RWPE2 (cell line): Measurements from ENCODE around the gene CCNB2.

ENCODE experiments used
- ATAC-seq: fragments of 200-7000 bp; cut with Tn5 transposase; 3 replicates; pipeline ENCODE4 v1.9.1; 2021; ENCODE audit warnings: low read depth
- DNase-seq: peaks from one replicate; pipeline ENCODE4 v3.0.0-alpha.2; 2020; ENCODE audit warnings: low spot score
- H3K27ac ChIP-seq: fragments of 450-650 bp; 2 replicates; pipeline ENCODE4 v1.5.1; 2017; ENCODE audit warnings: mild to moderate bottlenecking; ENCODE audit not compliant: poor library complexity, severe bottlenecking
- H3K27me3 ChIP-seq: fragments of 250-450 bp; sonication (Bioruptor Pico); 2 replicates; pipeline ENCODE4 v1.5.1; 2021; ENCODE audit warnings: mild to moderate bottlenecking, moderate library complexity; ENCODE audit not compliant: insufficient read depth, poor library complexity, severe bottlenecking
- H3K36me3 ChIP-seq: fragments of 250-450 bp; sonication (Bioruptor Pico); 2 replicates; pipeline ENCODE4 v1.5.1; 2020; ENCODE audit warnings: low read depth, mild to moderate bottlenecking, moderate library complexity
- H3K4me1 ChIP-seq: fragments of 250-450 bp; sonication (Bioruptor Pico); 2 replicates; pipeline ENCODE4 v1.5.1; 2021; ENCODE audit warnings: mild to moderate bottlenecking, moderate library complexity; ENCODE audit not compliant: insufficient read depth, poor library complexity, severe bottlenecking
- H3K4me3 ChIP-seq: fragments of 250-450 bp; sonication (Bioruptor Pico); 2 replicates; pipeline ENCODE4 v1.5.1; 2021; ENCODE audit warnings: mild to moderate bottlenecking, moderate library complexity; ENCODE audit not compliant: severe bottlenecking
- H3K9me3 ChIP-seq: fragments of 250-450 bp; sonication (Bioruptor Pico); 2 replicates; pipeline ENCODE4 v1.5.1; 2021; ENCODE audit warnings: mild to moderate bottlenecking, moderate library complexity; ENCODE audit not compliant: severe bottlenecking
- TF ChIP-seq, protein P1 (sequence below): fragments of 450-650 bp; IDR thresholded peaks from one replicate; pipeline ENCODE4 v1.5.1; 2017; ENCODE audit warnings: mild to moderate bottlenecking, moderate library complexity; ENCODE audit not compliant: poor library complexity, severe bottlenecking

Gene CCNB2

DNA sequence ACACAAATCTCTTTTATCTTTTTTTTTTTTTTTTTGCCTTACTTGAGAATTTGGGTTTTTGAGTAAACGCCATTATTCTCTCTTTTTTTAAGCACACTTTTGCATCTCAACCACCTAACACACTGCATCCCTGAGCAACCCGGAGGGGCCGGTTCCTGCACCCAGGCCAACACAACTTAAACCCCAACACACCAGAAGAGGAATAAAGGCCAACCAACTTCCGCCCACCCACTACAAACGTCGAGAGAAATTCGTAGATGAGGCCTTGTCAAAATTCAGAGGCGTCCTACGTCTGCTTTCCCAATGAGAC is 389 bp upstream of the CCNB2 start:
- Histone ChIP-seq H3K9me3 (no peaks in the 10 kb centered on the region), H3K4me3 (peak overlapping the region; percentile 87), H3K27ac (peak overlapping the region; percentile 67), H3K4me1 (peaks cover 11% of the 10 kb centered on the region), H3K27me3 (no peaks in the 10 kb centered on the region), H3K36me3 (peaks cover 42% of the 10 kb centered on the region)
- no peak for DNase-seq
- TF ChIP-seq, protein P1, sequence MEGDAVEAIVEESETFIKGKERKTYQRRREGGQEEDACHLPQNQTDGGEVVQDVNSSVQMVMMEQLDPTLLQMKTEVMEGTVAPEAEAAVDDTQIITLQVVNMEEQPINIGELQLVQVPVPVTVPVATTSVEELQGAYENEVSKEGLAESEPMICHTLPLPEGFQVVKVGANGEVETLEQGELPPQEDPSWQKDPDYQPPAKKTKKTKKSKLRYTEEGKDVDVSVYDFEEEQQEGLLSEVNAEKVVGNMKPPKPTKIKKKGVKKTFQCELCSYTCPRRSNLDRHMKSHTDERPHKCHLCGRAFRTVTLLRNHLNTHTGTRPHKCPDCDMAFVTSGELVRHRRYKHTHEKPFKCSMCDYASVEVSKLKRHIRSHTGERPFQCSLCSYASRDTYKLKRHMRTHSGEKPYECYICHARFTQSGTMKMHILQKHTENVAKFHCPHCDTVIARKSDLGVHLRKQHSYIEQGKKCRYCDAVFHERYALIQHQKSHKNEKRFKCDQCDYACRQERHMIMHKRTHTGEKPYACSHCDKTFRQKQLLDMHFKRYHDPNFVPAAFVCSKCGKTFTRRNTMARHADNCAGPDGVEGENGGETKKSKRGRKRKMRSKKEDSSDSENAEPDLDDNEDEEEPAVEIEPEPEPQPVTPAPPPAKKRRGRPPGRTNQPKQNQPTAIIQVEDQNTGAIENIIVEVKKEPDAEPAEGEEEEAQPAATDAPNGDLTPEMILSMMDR, result no peak
- no peak for ATAC-seq

- peak; percentile 12; the same call in 1 of the 3 replicates for ATAC-seq
- H3K27ac ChIP-seq, result peak overlapping the region; percentile 67
- H3K9me3 ChIP-seq, result no peaks in the 10 kb centered on the region
- TF ChIP-seq, protein P1, result peak; percentile 82
- peaks cover 11% of the 10 kb centered on the region for H3K4me1 ChIP-seq
- no peaks in the 10 kb centered on the region for H3K27me3 ChIP-seq
- no peak for DNase-seq
- H3K36me3 ChIP-seq, result peaks cover 55% of the 10 kb centered on the region
- H3K4me3 ChIP-seq, result peak overlapping the region; percentile 87
These were observed 908 bp downstream of the CCNB2 start for GRCh38 chr15:59105854-59106253.

DNA sequence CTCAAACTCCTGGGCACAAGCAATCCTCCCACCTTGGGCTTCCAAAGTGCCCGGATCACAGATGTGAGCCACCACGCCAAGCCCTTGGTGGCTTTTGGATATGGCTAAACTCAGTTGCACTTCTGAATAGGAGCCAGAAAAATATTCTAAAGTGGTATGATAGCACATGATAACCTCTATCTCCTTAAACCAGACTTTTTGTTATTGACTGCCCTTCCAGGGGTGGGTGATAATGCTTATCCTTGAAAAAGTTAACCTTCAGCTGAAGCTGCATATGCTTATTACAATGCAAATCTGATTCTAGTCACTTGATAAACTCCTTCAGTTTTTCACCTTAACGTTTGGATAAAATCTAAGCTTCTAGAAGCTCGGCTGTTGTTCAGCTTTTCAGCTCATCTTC is 6.3 kb downstream of the CCNB2 start:
- TF ChIP-seq, protein P1, result no peak
- H3K36me3 ChIP-seq, result peaks cover 98% of the 10 kb centered on the region
- H3K27ac ChIP-seq, result no peak overlapping the region
- H3K4me1 ChIP-seq, result peaks cover 8% of the 10 kb centered on the region
- no peak overlapping the region for H3K4me3 ChIP-seq
- ATAC-seq (no peak), DNase-seq (no peak)
- H3K27me3 ChIP-seq, result no peaks in the 10 kb centered on the region
- no peaks in the 10 kb centered on the region for H3K9me3 ChIP-seq

- Histone ChIP-seq H3K4me3 (no peak overlapping the region), H3K36me3 (peaks cover 98% of the 10 kb centered on the region), H3K9me3 (no peaks in the 10 kb centered on the region), H3K4me1 (no peaks in the 10 kb centered on the region), H3K27ac (no peak overlapping the region), H3K27me3 (no peaks in the 10 kb centered on the region)
- TF ChIP-seq, protein P1, result no peak
- ATAC-seq, result no peak
- DNase-seq, result no peak
These were observed 10.1 kb downstream of the CCNB2 start for GRCh38 chr15:59115047-59115446.

- no peaks in the 10 kb centered on the region for H3K27me3 ChIP-seq
- no peak overlapping the region for H3K4me3 ChIP-seq
- DNase-seq (no peak), ATAC-seq (no peak)
- no peak overlapping the region for H3K27ac ChIP-seq
- no peaks in the 10 kb centered on the region for H3K9me3 ChIP-seq
- no peaks in the 10 kb centered on the region for H3K4me1 ChIP-seq
- H3K36me3 ChIP-seq, result peaks cover 98% of the 10 kb centered on the region
- TF ChIP-seq, protein P1, result no peak
These were observed 11.2 kb downstream of the CCNB2 start for GRCh38 chr15:59116141-59116540.
